Activated CD8-positive, alpha-beta memory T cell treated with anti-CD3 and anti-CD28 coated beads, Interleukin-2, amount 50 U/mL, for 1 hour (primary cell): ENCODE data around the gene RRM2.

ENCODE experiments used
- DNase-seq: peaks from one replicate; pipeline ENCODE4 v3.0.0-alpha.2; 2020; ENCODE audit errors: extremely low read depth

RRM2 gene

DNA sequence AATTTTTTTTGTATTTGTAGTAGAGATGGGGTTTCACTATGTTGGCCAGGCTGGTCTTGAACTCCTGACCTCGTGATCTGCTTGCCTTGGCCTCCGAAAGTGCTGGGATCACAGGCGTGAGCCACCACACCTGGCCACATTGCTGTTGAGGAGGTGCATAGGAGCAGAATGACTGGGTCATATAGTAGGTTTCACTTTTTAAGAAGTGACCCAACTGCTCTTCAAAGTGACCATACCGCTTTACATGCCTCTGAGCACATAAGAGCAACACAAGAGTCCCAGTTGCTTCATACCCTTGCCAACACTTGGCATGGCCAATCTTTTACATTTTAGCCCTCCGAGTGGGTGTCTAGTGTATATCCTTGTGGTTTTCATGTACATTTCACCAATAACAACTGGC lies 28.9 kb downstream of the RRM2 start:
- no peak for DNase-seq

DNA sequence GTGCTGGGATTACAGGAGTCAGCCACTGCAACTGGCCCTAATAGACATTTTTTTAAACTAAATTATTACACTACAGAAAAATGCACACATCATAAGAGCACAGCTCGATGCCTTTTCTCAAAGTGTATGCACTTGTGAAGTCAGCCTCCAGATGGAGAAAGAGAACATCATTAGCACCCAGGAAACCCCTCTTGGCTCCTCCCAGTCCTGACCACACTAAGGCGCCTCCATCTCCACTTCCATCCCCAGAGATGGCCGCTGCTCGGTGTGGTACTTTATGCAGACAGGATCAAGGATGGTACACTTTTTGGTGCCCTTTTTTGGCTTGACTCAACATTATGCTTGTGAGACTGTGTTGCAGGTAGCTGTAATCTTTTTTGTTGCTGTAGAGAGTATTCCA lies 34.8 kb downstream of the RRM2 start:
- DNase-seq: no peak

DNA sequence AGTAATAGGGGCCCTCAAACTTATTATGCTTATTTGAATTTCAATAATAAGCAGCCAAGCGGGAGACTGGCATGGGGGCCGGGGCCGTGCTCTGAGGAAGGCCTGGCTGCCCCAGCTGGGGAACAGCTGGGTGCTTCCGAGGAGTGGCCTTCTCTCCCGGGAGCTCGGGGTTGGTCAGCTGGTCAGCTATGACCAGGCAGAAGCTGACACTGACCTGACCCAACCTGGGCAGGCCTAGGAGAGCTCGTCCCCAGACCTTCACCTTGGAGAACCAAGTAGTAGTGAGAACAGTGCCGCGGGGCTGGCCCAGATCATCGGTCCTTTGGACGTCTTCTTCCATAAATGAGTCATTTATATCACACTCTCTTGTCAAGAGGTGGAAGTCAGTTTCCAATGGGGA lies 36.1 kb downstream of the RRM2 start:
- DNase-seq: no peak

DNA sequence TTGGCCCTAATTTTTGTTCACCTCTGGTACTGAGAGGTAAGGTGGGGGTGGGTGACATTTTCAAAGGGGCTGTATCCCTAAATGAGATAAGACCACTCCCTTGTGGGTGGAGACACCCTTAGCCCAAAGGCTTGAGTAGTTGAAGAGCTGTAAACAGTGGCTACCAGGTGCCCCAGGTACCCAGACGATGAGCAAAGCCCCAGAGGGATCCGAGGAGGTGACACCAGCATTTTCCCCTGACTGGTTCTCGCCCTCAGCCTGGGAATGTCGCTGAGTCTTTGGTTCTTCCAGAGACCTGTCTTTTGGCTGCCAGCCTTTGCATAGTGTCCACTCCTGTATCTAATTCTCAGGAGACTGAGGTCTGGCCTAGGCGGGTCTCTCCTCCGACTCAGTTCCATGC lies 36.5 kb downstream of the RRM2 start:
- no peak for DNase-seq

DNA sequence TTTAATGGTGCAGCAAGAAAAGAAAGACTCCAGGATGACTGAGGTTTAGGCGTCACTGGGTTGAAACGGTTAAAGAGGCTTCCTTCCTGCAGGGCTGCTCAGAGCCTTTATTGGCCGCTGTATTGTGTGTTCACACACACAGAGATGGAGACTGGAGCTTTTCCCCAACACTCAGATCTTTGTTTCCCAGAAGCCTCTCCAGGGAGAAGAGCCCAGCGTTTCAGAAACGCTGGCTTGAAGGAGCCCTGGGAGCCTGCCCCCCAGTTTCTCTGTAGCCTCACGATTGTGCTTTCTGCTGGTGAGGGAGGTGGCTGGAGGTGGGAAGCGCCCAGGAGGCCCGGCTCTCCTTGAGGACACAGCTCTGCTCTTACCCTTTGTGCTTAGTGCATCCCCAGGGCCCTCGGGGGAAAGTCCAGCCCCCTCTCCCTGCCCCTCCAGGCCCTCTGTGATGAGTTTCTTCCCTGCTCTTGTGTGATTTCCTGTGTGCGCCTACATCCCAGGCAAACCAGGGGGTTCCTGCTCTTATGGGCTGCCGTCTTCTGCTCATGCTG lies 37.1 kb downstream of the RRM2 start:
- no peak for DNase-seq

DNA sequence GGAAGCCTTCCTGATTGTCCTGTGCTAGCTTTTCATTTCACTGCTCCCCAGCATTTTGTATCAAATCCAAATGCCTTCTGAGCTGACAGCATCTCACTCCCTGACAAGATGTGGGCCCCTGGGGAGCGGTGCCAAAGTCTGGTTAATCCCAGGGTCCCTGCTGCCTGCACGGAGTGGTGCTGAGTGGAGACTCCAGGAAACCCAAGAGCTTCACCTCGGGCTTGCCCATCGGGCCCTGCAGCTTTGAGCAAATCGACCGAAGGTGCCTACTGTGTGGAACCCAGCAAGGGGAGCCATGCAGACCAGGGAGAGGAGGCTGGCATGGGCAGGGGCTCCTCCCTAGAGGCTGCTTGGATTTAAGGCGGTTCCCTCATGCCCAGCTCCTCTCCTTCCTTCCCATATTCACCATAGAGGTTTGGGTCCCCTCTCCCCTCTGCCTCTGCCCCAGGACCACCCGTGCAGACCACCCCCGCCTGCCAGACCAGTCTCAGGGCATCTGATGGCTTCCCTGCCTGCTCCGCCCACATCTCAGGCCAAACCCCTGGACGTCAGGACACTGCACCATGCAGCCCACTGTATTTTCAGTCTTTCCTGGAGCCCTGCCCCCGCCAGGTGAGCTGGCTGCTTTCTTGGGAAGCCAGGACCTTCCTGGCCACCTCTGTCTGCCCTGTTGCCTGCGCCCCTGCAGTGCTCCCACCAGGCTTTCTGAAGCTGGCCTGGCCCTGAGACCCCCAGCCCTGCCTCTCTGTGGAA lies 37.8 kb downstream of the RRM2 start:
- no peak for DNase-seq

DNA sequence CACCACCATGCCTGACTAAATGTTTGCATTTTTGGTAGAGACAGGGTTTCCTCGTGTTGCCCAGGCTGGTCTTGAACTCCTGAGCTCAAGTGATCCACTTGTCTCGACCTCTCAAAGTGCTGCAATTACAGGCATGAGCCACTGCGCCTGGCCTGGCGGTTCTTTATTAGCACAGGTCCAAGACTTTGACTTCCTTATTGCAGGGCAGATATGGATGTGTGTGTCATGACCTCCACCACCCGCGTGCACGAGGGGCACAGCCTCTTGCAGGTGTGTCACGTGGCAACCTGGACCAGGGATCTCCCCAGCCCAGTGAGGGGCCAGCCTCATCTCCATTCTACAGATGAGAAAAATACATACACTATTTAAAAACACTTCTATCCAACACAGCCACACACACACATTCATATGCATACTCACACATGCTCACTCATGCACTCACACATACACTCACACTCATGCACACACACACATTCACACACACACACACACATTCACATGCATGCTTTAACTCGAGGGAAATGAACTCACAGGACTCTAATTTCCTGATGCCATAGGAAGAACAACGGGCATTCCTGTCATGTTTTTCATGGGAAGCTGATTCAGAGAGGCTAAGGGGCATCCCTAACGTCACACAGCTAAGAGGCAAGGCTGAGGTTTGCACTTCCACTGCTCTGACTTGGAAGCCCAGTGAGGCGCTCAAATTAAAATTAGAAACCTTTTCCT lies 38.8 kb downstream of the RRM2 start:
- no peak for DNase-seq

DNA sequence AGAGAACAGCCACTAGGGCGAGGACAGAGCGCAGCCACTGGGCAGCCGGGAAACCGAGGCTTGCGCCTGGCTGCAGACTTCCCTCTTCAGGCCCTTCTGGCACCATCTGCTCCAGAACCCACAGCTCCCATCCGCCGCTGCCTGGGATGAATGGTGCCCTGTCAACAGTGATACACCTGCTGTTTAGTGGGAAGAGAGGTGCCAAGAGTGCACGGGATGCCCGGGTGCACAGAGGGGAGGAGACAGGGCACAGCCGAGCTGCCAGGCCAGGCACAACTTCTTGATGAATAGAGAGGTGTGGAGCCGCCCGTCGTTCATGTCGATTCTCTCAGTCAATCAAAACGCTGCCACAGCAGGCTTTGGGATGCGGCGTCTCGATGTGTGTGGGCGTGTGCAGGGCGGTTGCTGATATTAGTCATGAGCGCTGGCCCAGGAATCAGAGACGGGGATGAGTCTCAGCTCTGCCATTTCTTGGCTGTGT lies 39.5 kb downstream of the RRM2 start:
- no peak for DNase-seq

DNA sequence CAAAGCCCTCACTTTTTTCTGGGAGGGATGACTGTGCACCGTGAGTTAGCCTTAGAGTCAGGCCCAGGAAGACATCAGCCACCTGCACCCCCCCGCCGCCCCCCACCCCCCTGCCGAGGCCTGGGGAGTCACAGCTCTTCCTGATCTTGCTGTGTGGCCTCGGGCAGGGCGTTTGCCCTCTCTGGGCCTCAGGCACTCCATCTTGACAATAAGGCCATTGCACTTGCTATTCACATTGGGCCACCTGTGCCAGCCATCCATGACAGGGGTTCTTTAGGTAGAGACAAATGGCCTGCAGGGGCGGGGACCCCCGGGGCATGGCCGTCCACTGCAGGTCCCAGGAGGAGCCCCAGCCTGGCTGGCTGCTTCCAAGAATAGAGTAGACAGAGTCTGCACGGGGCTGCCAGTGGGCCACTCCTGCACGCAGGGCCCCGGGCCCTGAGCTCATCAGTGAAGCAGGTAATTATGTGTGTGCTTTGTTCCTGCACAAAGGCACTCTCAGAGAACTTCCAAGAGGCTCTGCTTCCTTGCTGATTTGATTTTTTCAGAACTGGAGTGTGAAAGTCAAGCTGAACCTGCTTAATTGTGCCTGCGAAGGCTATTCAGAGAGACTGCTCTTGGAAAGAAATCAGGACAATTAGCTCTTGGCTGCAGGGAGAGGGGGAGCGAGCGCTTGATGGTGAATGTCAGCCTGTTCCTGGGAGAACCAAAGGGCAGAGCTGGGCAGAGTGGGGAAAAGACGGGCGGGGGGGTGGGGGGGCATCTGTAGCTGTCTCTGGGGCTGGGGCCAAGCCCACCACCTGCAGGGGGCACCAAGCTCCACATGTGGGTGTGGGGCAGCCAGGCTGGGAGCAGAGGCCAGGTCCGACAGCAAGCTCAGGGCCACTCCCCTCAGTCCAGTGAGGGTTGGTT lies 40.3 kb downstream of the RRM2 start:
- no peak for DNase-seq

DNA sequence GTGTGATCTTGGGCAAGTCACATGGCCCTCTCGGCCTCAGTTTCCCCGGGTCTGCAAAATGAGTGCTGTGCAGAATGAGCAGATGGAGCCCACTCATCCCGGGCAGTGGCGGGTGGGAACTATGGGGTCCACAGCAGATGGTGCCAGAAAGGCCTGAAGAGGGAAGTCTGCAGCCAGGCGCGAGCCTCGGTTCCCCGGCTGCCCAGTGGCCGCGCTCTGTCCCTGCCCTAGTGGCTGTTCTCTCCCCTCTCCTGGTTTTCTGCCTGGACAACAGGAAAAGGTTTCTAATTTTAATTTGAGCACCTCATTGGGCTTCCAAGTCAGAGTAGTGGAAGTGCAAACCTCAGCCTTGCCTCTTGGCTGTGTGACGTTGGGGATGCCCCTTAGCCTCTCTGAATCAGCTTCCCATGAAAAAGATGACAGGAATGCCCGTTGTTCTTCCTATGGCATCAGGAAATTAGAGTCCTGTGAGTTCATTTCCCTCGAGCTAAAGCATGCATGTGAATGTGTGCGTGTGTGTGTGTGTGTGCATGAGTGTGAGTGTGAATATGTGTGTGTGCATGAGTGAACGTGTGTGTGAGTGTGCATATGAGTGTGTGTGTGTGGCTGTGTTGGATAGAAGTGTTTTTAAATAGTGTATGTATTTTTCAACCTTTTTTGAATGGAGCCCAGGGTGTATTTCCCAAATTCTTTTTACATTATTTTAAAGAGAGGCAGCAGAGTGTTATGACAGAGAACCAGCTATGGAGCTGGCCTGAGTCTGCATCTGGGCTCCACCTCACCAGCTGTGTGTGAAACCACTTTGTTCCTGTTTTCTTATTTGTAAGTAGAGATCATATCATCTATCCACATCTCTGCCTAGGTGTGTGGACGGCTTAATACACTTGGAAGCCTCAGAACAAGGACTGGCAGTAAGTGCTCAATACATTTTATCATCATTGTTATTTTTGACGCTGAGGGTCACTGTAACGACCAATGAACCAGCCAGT lies 41.3 kb downstream of the RRM2 start:
- DNase-seq: no peak

DNA sequence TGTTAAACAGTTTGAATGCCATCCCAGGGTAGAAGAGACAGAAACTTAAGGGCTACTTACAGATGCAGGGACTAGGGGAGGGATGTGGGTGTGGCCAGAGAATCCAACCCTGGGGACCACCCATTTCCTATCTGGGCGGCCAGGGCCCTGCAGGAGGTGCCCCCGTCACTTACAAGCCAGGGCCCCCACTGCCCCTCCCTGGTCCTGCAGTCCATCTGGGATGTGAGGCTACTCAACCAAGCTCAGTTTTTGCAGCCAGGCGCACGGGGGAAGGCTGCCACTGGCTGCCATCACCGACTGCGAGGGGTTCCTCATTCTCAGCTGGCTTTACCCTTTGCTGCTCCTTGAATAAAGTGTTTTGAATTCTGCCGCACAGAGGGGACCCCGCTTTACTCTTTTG lies 42.1 kb downstream of the RRM2 start:
- no peak for DNase-seq

DNA sequence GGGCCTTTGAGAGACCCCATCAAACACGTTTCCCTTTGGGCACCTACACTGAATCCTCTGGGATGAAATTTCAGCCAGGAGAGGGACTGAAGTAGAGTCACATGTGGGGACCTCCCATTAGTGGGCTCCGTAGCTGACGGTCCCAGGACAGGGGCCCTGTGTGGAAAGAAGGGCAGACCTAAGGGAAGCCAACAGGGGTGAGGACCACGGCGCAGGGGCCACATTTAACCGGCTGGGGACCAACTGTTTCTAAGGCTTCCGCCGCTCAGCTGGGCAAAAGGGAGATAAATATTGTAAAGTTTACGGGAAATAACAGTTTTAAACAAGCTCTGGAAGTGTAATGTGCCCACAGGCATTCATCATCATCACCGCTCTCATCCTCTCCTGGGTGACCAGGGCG lies 42.7 kb downstream of the RRM2 start:
- DNase-seq: no peak

DNA sequence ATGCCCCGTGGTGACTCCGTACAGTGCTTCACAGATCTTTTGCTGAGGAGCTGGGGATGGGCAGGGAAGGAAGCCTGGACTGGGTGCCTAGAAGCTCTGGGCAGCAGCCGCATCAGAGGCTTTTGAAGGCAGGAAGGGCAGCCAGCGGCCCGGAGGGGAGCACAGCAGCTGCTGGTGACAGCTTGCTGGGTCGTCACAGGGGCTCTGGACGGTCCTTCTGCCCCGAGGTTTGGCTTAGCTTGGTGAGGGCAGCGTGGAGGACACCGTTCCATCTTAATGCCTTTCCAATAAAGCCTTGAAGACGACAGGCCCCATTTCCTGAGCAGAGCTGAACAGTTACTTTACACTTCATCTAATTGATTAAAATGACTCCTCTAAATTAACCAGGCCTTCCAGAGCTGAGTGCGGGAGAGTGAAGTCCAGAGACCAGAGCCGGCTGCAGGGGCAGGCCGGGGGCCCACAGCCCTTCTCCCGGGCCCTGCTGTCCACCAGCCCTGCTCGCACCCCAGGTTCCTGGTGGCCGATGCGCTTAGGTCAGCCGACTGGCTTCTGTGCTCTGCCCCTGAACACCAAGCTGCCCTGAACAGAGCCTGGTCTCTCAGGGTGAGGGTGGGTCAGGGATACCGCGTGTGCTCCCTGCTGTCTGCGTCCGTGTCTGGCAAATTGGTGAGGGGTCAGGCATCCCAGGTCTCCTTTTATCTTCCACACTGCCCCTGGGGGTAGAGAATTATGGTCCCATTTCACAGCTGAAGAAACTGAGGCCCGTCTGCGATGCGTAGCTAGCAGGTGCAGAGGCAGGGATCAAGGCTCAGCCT lies 43.5 kb downstream of the RRM2 start:
- DNase-seq: no peak

DNA sequence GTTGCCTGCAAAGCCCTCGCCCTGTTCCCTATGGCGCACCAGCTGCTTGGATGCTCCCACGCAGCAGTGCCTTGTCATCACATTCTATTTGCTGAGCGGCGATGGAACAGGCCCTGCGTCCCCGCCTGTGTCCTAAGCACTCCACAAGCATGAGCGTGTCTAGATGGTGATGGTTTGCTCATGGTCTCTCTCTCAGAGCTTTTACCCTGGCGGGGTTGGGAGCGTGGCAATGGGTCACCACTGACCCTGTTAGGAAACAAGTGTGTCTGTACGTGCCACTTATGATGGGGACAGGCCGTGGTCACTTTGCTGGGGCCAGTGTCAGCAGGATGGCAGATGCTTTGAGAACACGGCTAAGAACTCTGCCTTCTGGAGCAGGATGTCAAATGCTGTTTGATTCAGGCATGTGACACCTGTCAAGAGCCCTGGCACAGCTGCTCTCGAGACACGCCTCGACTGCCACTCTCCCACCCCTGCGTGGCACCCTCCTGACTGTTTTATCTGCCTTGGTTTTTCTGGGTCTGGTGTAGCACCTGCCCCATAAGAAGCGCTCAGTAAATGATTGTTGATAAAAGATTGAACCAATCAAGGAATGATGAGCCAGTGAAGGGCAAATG lies 44.2 kb downstream of the RRM2 start:
- no peak for DNase-seq

DNA sequence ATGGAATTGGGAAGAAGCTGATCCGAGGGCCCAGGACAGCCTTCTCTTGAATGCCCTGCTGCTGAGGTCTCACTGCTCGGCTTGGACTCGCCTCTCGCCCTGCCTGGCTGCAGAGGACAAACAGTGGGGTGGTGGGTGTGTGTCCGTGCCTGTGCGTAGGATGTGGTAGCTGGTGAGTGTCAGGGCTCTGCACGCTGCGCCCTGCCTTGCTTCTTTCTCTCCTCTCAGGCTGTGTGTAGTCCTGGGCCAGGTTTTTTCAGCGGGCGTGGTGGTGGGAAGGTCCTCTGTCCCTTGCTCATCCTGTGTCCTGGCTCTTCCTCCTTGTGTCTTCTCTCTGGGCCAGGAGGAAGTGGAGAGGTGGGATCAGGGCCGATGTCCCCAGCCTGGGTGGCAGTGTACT lies 44.8 kb downstream of the RRM2 start:
- no peak for DNase-seq

DNA sequence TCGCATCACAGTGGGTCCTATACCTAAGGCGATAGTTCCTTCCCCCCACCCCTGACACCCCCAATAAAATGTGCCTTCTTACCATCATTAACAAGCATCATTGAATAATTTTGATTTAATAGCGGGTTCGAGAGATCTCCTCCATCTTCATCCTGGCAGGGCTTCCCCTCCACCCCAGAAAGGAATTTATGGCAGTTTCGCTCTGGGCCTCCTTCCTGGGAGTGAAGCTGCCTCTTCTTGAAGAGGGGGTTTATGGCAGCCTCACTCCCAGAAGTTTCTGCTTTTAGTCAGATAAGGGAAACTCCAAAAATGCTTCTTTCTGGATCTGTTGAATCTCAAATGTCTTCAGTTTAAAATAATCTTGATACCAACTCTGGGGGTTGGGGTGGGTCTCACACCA lies 45.7 kb downstream of the RRM2 start:
- no peak for DNase-seq

DNA sequence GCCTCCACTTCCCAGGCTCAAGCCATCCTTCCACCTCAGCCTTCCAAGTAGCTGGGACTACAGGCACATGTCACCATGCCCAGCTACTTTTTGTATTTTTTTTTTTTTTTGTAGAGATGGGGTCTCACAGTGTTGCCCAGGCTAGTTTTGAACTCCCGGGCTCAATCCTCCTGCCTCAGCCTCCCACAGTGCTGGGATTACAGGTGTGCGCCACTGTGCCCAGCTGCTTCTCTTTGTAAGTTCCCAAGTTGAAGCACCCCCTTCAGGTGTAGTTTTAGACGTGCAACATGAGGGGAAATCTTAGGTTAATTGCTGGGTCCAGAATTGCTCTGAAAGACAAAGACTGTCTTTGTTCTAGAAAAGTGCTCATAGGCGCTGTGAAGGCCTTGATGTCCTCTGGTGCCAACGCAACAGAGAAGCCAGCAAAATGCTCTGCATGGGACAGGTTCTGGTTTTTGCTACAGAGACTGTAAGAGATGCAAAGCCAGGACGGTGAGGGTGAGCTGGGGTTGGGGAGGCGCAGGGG lies 46.6 kb downstream of the RRM2 start:
- DNase-seq: no peak

DNA sequence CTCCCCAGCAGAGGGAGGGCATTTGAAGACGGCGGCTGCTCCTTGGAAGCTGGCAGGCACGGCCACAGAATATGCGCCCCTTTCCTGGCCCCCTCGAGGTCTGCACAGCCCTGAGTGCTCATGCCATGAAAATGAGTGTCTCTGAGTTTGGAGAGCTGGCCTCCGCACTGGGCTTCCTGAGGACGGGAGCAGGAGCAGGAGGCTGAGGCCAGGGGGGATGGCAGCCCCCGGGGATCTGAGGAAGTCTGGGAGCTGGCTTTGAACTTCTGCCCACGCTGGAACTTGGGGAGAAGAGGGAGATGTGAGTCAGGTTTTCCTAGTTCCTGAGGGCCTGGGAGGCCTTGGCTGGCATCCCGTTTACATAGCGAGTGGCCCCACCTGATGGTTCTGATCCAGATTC lies 47.0 kb downstream of the RRM2 start:
- DNase-seq: no peak

DNA sequence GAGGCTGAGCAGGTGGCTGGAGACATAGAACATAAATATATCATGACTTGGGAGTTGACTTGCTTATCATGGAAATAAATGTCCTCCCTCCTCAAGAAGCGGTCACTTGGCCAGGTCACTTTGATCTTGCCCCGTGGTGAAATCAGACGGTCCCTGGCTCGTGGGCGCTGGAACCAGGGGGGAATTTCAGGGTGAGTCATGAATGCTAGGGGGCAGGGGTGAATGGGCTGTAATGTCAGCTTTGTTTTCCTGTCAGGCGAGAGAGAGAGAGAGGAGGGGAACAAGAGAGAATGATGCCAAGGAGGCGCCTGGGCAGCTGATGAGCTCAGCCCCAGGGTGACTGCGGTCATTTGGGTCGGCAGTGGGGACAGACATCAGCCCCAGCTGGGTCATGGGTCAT lies 47.7 kb downstream of the RRM2 start:
- DNase-seq: no peak
